ENCODE measurements around the gene WFDC1.
"Not testable (repeated sequence)": the region's sequence is repeated elsewhere in the genome, so short reads cannot be mapped to it uniquely, and the experiment has no call there.

The WFDC1 gene

GRCh38 chr16:84339311-84339710, 44.6 kb downstream of the WFDC1 start:
- Mint-ChIP-seq H3K4me3 (no peak overlapping the region), H3K27ac (no peak overlapping the region), H3K36me3 (ENCODE audit: low read depth) (peaks cover 6% of the 10 kb centered on the region), H3K27me3 (ENCODE audit: low read depth, poor library complexity) (peaks cover 12% of the 10 kb centered on the region), H3K9me3 (peaks cover 30% of the 10 kb centered on the region), H3K4me1 (peaks cover 16% of the 10 kb centered on the region)
- TF ChIP-seq CTCF (IDR thresholded peaks at IDR 0.05), result no peak
- DNase-seq, result no peak

GRCh38 chr16:84339766-84340165, 45.1 kb downstream of the WFDC1 start:
- no peak for TF ChIP-seq CTCF (IDR thresholded peaks at IDR 0.05)
- H3K36me3 Mint-ChIP-seq (ENCODE audit: low read depth), result peaks cover 6% of the 10 kb centered on the region
- H3K4me3 Mint-ChIP-seq, result no peak overlapping the region
- H3K27ac Mint-ChIP-seq, result no peak overlapping the region
- H3K27me3 Mint-ChIP-seq (ENCODE audit: low read depth, poor library complexity), result peaks cover 15% of the 10 kb centered on the region
- DNase-seq, result no peak
- peaks cover 29% of the 10 kb centered on the region for H3K9me3 Mint-ChIP-seq
- peaks cover 16% of the 10 kb centered on the region for H3K4me1 Mint-ChIP-seq

GRCh38 chr16:84340325-84341040, 45.8 kb downstream of the WFDC1 start:
- Mint-ChIP-seq H3K4me3 (no peak overlapping the region), H3K36me3 (ENCODE audit: low read depth) (peaks cover 6% of the 10 kb centered on the region), H3K27ac (no peak overlapping the region), H3K4me1 (peaks cover 16% of the 10 kb centered on the region), H3K9me3 (peaks cover 22% of the 10 kb centered on the region), H3K27me3 (ENCODE audit: low read depth, poor library complexity) (peaks cover 12% of the 10 kb centered on the region)
- no peak for TF ChIP-seq CTCF (IDR thresholded peaks at IDR 0.05)
- DNase-seq, result no peak

- no peak for TF ChIP-seq CTCF (IDR thresholded peaks at IDR 0.05)
- DNase-seq, result no peak
- peaks cover 10% of the 10 kb centered on the region for H3K27me3 Mint-ChIP-seq (ENCODE audit: low read depth, poor library complexity)
- H3K27ac Mint-ChIP-seq, result no peak overlapping the region
- H3K9me3 Mint-ChIP-seq, result peaks cover 10% of the 10 kb centered on the region
- H3K4me1 Mint-ChIP-seq, result peaks cover 16% of the 10 kb centered on the region
- no peak overlapping the region for H3K4me3 Mint-ChIP-seq
- peaks cover 6% of the 10 kb centered on the region for H3K36me3 Mint-ChIP-seq (ENCODE audit: low read depth)
Observed at GRCh38 chr16:84341528-84342295, 47.0 kb downstream of the WFDC1 start.

GRCh38 chr16:84343800-84344199, 49.1 kb downstream of the WFDC1 start:
- not testable (repeated sequence) for H3K9me3 Mint-ChIP-seq; DNase-seq; H3K36me3 Mint-ChIP-seq (ENCODE audit: low read depth); H3K4me3 Mint-ChIP-seq; H3K27ac Mint-ChIP-seq
- Mint-ChIP-seq H3K27me3 (ENCODE audit: low read depth, poor library complexity) (peaks cover 16% of the 10 kb centered on the region), H3K4me1 (peaks cover 16% of the 10 kb centered on the region)

GRCh38 chr16:84344781-84345180, 50.1 kb downstream of the WFDC1 start:
- Mint-ChIP-seq H3K27me3 (ENCODE audit: low read depth, poor library complexity) (peaks cover 24% of the 10 kb centered on the region), H3K36me3 (ENCODE audit: low read depth) (no peaks in the 10 kb centered on the region), H3K4me1 (peaks cover 10% of the 10 kb centered on the region), H3K27ac (no peak overlapping the region), H3K4me3 (no peak overlapping the region), H3K9me3 (no peaks in the 10 kb centered on the region)
- TF ChIP-seq CTCF (IDR thresholded peaks at IDR 0.05), result no peak
- DNase-seq, result no peak
